BE2C (cell line): ENCODE results near the gene LSS. TPM values are rescaled to one million over a fixed set of nuclear protein-coding genes. Genes with fewer than 3 reads are reported as not detected.

Experiments used
- DNase-seq: peaks from one replicate; pipeline ENCODE4 v3.0.0-alpha.2; 2020
- H3K27me3 ChIP-seq: fragments of 250-450 bp; sonication (Bioruptor Pico); 2 replicates; pipeline ENCODE4 v1.5.1; 2020; ENCODE audit warnings: mild to moderate bottlenecking
- H3K36me3 ChIP-seq: fragments of 250-450 bp; sonication (Bioruptor Pico); 2 replicates; pipeline ENCODE4 v1.5.1; 2020; ENCODE audit warnings: mild to moderate bottlenecking
- H3K4me1 ChIP-seq: fragments of 250-450 bp; sonication (Bioruptor Pico); 2 replicates; pipeline ENCODE4 v1.5.1; 2020
- H3K4me3 ChIP-seq: 2 replicates; pipeline ENCODE4 v1.5.1; 2011; ENCODE audit warnings: low read depth, low read length
- H3K9me3 ChIP-seq: fragments of 250-450 bp; sonication (Bioruptor Pico); 2 replicates; pipeline ENCODE4 v1.5.1; 2020
- polyA plus RNA-seq: library from polyadenylated mRNA; unstranded; fragments of >200 nt; gene quantifications from one replicate; pipeline ENCODE4 v1.2.1, GENCODE V29; 2012; ENCODE audit warnings: low read depth, missing spikeins; ENCODE audit not compliant: insufficient read length, insufficient read depth
- TF ChIP-seq, protein P1 (sequence below): IDR thresholded peaks from 2 replicates; pipeline ENCODE4 v1.5.1; 2012; ENCODE audit warnings: mild to moderate bottlenecking, low read depth, low read length

Gene LSS
- polyA plus RNA-seq = 84.6 TPM

DNA sequence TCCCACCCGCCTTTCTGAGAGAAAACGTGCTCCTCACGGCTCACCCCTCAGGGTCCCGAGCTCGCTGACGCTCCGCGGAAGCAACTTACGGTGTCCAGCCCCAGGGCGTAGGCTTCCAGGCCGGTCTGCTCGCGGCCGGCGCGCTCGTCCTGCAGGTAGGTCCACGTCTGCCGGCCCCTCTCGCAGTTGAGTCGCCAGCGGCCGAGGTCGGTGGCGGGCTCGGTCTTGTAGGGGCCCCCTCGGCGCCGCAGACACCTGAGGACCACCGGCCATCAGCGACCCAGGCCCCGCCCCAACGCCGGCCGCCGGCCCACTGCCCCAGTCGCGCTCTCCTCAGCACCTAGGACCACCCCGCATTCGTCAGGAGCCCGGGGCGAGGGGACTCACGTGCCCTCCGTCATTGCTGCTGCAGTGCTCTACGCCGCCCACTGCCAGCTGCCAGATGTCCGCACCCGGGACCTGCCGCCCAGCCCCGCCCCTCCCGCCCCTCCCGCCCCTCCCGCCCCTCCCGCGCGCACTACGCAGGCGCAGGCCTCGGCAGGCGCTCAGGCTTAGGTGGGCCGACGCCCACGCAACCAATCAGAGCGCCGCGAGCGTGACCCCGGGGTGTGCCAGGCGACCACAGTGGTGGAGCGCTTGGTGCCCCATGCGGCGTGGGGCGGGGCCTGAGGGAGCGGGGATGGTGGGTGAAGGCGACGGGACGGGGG, at the start of gene LSS:
Gene LSS (minus strand): TSS at position 430 of the 707 bp plus-strand sequence. CDS start 29 bp downstream, at position 401.
- Histone ChIP-seq H3K36me3 (peaks cover 32% of the 10 kb centered on the region), H3K4me3 (peak within 1 kb of the TSS; percentile 94), H3K9me3 (no peaks in the 10 kb centered on the region; the same call in 1 of the 2 replicates), H3K4me1 (no peaks in the 10 kb centered on the region; the same call in 1 of the 2 replicates), H3K27me3 (no peaks in the 10 kb centered on the region)
- TF ChIP-seq, protein P1, sequence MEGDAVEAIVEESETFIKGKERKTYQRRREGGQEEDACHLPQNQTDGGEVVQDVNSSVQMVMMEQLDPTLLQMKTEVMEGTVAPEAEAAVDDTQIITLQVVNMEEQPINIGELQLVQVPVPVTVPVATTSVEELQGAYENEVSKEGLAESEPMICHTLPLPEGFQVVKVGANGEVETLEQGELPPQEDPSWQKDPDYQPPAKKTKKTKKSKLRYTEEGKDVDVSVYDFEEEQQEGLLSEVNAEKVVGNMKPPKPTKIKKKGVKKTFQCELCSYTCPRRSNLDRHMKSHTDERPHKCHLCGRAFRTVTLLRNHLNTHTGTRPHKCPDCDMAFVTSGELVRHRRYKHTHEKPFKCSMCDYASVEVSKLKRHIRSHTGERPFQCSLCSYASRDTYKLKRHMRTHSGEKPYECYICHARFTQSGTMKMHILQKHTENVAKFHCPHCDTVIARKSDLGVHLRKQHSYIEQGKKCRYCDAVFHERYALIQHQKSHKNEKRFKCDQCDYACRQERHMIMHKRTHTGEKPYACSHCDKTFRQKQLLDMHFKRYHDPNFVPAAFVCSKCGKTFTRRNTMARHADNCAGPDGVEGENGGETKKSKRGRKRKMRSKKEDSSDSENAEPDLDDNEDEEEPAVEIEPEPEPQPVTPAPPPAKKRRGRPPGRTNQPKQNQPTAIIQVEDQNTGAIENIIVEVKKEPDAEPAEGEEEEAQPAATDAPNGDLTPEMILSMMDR = no peak
- peak; percentile 100 for DNase-seq

DNA sequence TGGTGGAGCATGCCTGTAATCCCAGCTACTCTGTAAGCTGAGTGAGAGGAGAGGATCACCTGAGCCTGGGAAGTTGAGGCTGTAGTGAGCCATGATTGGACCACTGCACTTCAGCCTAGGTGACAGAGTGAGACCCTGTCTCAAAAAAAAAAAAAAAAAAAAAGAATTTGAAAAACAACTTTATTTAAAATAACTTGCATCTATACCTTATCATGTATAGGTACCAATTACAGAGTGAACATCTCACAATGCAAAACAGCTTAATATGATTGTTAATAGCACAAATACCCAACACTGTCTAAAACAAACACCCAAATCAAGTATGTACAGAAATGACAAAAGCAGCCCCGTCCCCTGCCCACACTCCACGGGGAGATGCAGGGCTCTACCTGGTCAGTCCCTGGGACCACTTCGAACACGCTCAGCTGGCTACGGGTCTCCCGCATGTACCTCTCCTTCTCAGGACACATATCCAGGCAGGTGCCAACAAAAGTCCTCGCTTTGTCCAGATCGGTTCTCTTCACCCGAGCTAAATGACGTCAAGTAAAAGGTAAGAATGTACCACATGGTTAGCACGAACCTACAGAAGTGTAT, 46.3 kb upstream of the LSS start:
- H3K27me3 ChIP-seq = no peaks in the 10 kb centered on the region
- TF ChIP-seq, protein P1 = no peak
- H3K36me3 ChIP-seq = peaks cover 88% of the 10 kb centered on the region
- no peaks in the 10 kb centered on the region for H3K9me3 ChIP-seq
- H3K4me3 ChIP-seq = no peak overlapping the region
- no peaks in the 10 kb centered on the region for H3K4me1 ChIP-seq
- no peak for DNase-seq

- Histone ChIP-seq H3K36me3 (peaks cover 84% of the 10 kb centered on the region), H3K4me1 (no peaks in the 10 kb centered on the region), H3K27me3 (no peaks in the 10 kb centered on the region), H3K9me3 (no peaks in the 10 kb centered on the region), H3K4me3 (no peak overlapping the region)
- no peak for DNase-seq
- TF ChIP-seq, protein P1 = no peak
Observed at GRCh38 chr21:46273341-46273740, 44.8 kb upstream of the LSS start.

- Histone ChIP-seq H3K4me3 (no peak overlapping the region), H3K36me3 (peaks cover 93% of the 10 kb centered on the region), H3K9me3 (no peaks in the 10 kb centered on the region), H3K4me1 (no peaks in the 10 kb centered on the region), H3K27me3 (no peaks in the 10 kb centered on the region)
- TF ChIP-seq, protein P1 = no peak
- no peak for DNase-seq
Observed at GRCh38 chr21:46269466-46269865, 40.9 kb upstream of the LSS start.

DNA sequence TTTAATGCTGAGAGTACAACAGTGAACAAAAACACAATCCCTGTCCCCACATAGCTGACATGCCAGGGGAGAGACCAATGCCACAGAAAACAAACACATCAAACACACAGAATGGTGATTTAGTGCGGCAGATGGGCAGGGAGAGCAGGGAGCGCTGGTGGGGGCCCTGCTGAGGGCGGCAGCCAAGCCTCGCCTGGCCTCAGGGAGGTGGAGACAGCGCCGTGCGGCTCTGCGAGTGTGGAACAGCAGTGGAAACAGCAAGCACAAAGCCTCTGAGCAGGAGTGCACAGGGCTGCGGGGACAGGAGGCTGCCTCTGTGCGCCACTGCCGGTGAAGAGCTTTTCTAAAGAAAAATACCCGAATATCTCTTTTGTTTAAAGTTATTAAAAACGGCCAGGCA, 39.8 kb upstream of the LSS start:
- Histone ChIP-seq H3K4me1 (no peaks in the 10 kb centered on the region), H3K36me3 (peaks cover 89% of the 10 kb centered on the region), H3K9me3 (no peaks in the 10 kb centered on the region), H3K27me3 (no peaks in the 10 kb centered on the region), H3K4me3 (no peak overlapping the region)
- DNase-seq = no peak
- TF ChIP-seq, protein P1 = no peak

DNA sequence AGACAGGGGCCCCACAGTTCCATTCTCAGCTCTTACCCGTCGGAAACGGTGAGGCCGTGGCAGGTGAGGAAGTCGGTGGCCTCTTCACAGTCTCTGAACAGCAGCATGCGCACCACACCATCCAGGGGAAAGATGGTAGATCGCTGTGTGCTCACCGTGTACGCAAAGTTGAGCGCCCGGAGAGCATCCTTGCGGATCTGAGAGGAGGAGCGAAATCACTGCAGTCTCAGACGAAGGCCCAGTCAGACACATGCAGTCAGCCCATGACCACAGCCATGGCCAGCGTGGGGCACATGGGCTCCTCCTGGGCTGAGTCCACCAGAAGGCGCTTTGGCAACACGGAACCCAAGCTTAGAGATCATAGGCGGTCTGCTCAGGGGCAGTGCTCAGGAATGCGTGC, 38.4 kb upstream of the LSS start:
- no peak for DNase-seq
- peaks cover 84% of the 10 kb centered on the region for H3K36me3 ChIP-seq
- TF ChIP-seq, protein P1 = no peak

More for the DNA sequence above, 38.4 kb upstream of the LSS start:
- Histone ChIP-seq H3K4me1 (no peaks in the 10 kb centered on the region), H3K9me3 (no peaks in the 10 kb centered on the region), H3K4me3 (no peak overlapping the region), H3K27me3 (no peaks in the 10 kb centered on the region)
